ELR (cell line): ENCODE results near the gene GRAMD2A.

Source experiments
- DNase-seq: peaks from one replicate; pipeline ENCODE4 v3.0.0-alpha.2; 2015; ENCODE audit warnings: low read depth

The GRAMD2A gene

GRCh38 chr15:72217216-72217615 is 19.6 kb upstream of the GRAMD2A start:
- DNase-seq, result no peak

- no peak for DNase-seq
These were observed 18.5 kb upstream of the GRAMD2A start for GRCh38 chr15:72216079-72216478.

- no peak for DNase-seq
These were observed 10.0 kb upstream of the GRAMD2A start for GRCh38 chr15:72207558-72208085.

GRCh38 chr15:72206677-72207000 is 9.1 kb upstream of the GRAMD2A start:
- no peak for DNase-seq

- DNase-seq, result no peak
These were observed 8.5 kb upstream of the GRAMD2A start for GRCh38 chr15:72205896-72206676.

GRCh38 chr15:72205273-72205672 is 7.7 kb upstream of the GRAMD2A start:
- no peak for DNase-seq

- peak; percentile 60 for DNase-seq
These were observed 5.9 kb upstream of the GRAMD2A start for GRCh38 chr15:72203507-72203837.

- DNase-seq, result no peak
These were observed 5.4 kb upstream of the GRAMD2A start for GRCh38 chr15:72202801-72203506.

- DNase-seq, result no peak
These were observed 4.7 kb upstream of the GRAMD2A start for GRCh38 chr15:72202302-72202701.

- no peak for DNase-seq
These were observed 3.9 kb upstream of the GRAMD2A start for GRCh38 chr15:72201391-72201921.

GRCh38 chr15:72200395-72201237 is 3.0 kb upstream of the GRAMD2A start:
- DNase-seq, result no peak

- DNase-seq, result peak; percentile 77
These were observed 2.2 kb upstream of the GRAMD2A start for GRCh38 chr15:72199721-72200212.

- no peak for DNase-seq
These were observed 1.6 kb upstream of the GRAMD2A start for GRCh38 chr15:72199205-72199515.

- DNase-seq, result no peak
These were observed 993 bp upstream of the GRAMD2A start for GRCh38 chr15:72198356-72199204.

- no peak for DNase-seq
These were observed 537 bp downstream of the GRAMD2A start for GRCh38 chr15:72197041-72197459.

- peak; percentile 44 for DNase-seq
These were observed 1.1 kb downstream of the GRAMD2A start for GRCh38 chr15:72196409-72197040.

GRCh38 chr15:72195101-72195511 is 2.5 kb downstream of the GRAMD2A start:
- peak; percentile 46 for DNase-seq

GRCh38 chr15:72193836-72194396 is 3.7 kb downstream of the GRAMD2A start:
- DNase-seq, result no peak

- DNase-seq, result no peak
These were observed 5.2 kb downstream of the GRAMD2A start for GRCh38 chr15:72192416-72192815.

GRCh38 chr15:72189250-72189902 is 8.2 kb downstream of the GRAMD2A start:
- no peak for DNase-seq
